Measurements from ENCODE around the gene STRIT1. TPM values are rescaled to one million over a fixed set of nuclear protein-coding genes. Genes with fewer than 3 reads are reported as not detected.

STRIT1 gene
- total RNA-seq, 2 experiments from 2014 or later = not detected

DNA sequence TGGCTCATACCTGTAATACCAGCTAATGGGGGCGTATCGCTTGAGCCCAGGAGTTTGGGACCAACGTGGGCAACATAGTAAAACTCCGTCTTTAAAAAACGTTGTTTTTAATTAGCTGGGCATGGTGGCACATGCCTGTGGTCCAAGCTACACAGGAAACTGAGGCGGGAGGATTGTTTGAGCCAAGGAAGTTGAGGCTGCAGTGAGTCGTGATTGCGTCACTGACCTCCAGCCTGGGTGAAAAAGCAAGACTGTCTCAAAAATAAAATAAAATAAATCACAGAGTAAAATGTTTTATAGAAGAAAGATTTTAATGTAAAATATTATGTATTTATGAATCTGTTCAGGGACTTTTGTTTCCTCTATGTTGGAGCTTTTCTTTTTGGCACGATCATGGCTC, 15.3 kb upstream of the STRIT1 start:
- Histone ChIP-seq H3K9me3 (ENCODE audit: low read length) (no peaks in the 10 kb centered on the region), H3K9me2 (ENCODE audit: insufficient read depth, low read length) (no peaks in the 10 kb centered on the region), H2AFZ (ENCODE audit: low read length) (no peak overlapping the region), H3K4me3 (ENCODE audit: low read depth, low read length, poor library complexity, severe bottlenecking) (no peak overlapping the region), H3K4me1 (ENCODE audit: insufficient read depth, low read length, poor library complexity, severe bottlenecking) (no peaks in the 10 kb centered on the region), H3K79me2 (ENCODE audit: insufficient read depth, low read depth, low read length) (no peaks in the 10 kb centered on the region), H3K4me2 (ENCODE audit: low read length) (no peak overlapping the region), H4K20me1 (ENCODE audit: insufficient read depth, low read length) (no peaks in the 10 kb centered on the region), H3K36me3 (ENCODE audit: insufficient read depth, low read length) (no peaks in the 10 kb centered on the region), H3K27ac (ENCODE audit: low read depth, low read length, poor library complexity, severe bottlenecking) (no peak overlapping the region)
- DNase-seq (ENCODE audit: low spot score) = no peak
- ChIA-PET POLR2A (interaction anchor here (0.7 kb wide), 1 partner anchor 962 kb away, joined by 3 read pairs; no protein-coding TSS in a partner anchor), CTCF (ENCODE audit: unreplicated experiment) (no interaction called here)
- TF ChIP-seq EZH2phosphoT487 (IDR thresholded peaks at IDR 0.05; ENCODE audit: borderline replicate concordance, low read depth, low read length) (no peak), CTCF (conservative IDR thresholded peaks at IDR 0.05; ENCODE audit: low read length) (no peak)
- BruUV-seq (replicated peaks) = no TSS peak
- intact Hi-C loops (cut with micrococcal nuclease; ENCODE audit: unreplicated experiment) = no loop called here

DNA sequence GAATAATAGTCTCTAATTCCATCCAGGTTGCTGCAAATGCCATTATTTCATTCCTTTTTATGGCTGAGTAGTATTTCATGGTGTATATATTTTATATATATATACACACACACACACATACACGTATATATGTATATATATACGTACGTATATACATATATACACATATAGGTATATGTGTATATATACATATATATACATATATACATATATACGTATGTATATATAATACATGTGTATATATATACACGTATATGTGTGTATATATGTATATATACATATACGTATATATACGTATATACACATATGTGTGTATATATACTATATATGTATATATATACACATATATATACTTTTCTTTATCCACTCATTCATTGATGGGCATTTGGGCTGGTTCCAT, 13.7 kb upstream of the STRIT1 start:
- Histone ChIP-seq H3K36me3 (ENCODE audit: insufficient read depth, low read length) (no peaks in the 10 kb centered on the region), H3K79me2 (ENCODE audit: insufficient read depth, low read depth, low read length) (no peaks in the 10 kb centered on the region), H2AFZ (ENCODE audit: low read length) (no peak overlapping the region), H3K9me2 (ENCODE audit: insufficient read depth, low read length) (no peaks in the 10 kb centered on the region), H3K9me3 (ENCODE audit: low read length) (no peaks in the 10 kb centered on the region), H3K4me3 (ENCODE audit: low read depth, low read length, poor library complexity, severe bottlenecking) (no peak overlapping the region), H4K20me1 (ENCODE audit: insufficient read depth, low read length) (no peaks in the 10 kb centered on the region), H3K4me2 (ENCODE audit: low read length) (no peak overlapping the region), H3K27ac (ENCODE audit: low read depth, low read length, poor library complexity, severe bottlenecking) (no peak overlapping the region), H3K4me1 (ENCODE audit: insufficient read depth, low read length, poor library complexity, severe bottlenecking) (no peaks in the 10 kb centered on the region)
- intact Hi-C loops (cut with micrococcal nuclease; ENCODE audit: unreplicated experiment) = no loop called here
- BruUV-seq (replicated peaks) = no TSS peak
- ChIA-PET POLR2A (no interaction called here), CTCF (ENCODE audit: unreplicated experiment) (no interaction called here)
- no peak for DNase-seq (ENCODE audit: low spot score)
- TF ChIP-seq EZH2phosphoT487 (IDR thresholded peaks at IDR 0.05; ENCODE audit: borderline replicate concordance, low read depth, low read length) (no peak), CTCF (conservative IDR thresholded peaks at IDR 0.05; ENCODE audit: low read length) (no peak)

DNA sequence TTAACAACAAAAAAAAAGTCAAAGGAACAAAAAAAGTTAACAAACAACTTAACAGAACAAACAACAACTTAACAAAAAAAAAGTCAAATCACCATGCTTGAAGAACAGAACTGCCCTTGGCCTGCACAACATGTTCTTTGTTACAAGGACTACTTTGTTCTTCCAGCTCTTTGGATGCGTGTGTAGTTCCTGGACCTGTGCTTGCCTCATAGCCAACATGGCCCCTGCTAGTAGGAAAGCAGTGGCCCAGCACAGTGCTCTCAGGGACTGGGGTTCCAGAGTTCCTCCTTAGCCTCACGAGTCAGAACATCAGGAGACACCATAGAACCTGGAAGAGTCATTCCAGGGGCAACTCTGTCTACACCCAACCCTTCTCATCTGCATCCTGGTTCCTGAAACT, 10.9 kb upstream of the STRIT1 start:
- Histone ChIP-seq H2AFZ (ENCODE audit: low read length) (peak overlapping the region; percentile 12; the same call in 1 of the 2 replicates), H3K4me1 (ENCODE audit: insufficient read depth, low read length, poor library complexity, severe bottlenecking) (peaks cover 4% of the 10 kb centered on the region), H3K4me3 (ENCODE audit: low read depth, low read length, poor library complexity, severe bottlenecking) (no peak overlapping the region), H3K9me2 (ENCODE audit: insufficient read depth, low read length) (no peaks in the 10 kb centered on the region), H3K36me3 (ENCODE audit: insufficient read depth, low read length) (no peaks in the 10 kb centered on the region), H3K4me2 (ENCODE audit: low read length) (no peak overlapping the region), H3K9me3 (ENCODE audit: low read length) (no peaks in the 10 kb centered on the region; the same call in 1 of the 2 replicates), H3K79me2 (ENCODE audit: insufficient read depth, low read depth, low read length) (no peaks in the 10 kb centered on the region), H3K27ac (ENCODE audit: low read depth, low read length, poor library complexity, severe bottlenecking) (no peak overlapping the region), H4K20me1 (ENCODE audit: insufficient read depth, low read length) (no peaks in the 10 kb centered on the region)
- no TSS peak for BruUV-seq (replicated peaks)
- ChIA-PET CTCF (ENCODE audit: unreplicated experiment) (no interaction called here), POLR2A (interaction anchor here (0.6 to 0.8 kb wide), 3 partner anchors 17 to 542 kb away, joined by 3 to 4 read pairs (median 4); no protein-coding TSS in a partner anchor)
- DNase-seq (ENCODE audit: low spot score) = no peak
- intact Hi-C loops (cut with micrococcal nuclease; ENCODE audit: unreplicated experiment) = no loop called here
- TF ChIP-seq CTCF (conservative IDR thresholded peaks at IDR 0.05; ENCODE audit: low read length) (no peak), EZH2phosphoT487 (IDR thresholded peaks at IDR 0.05; ENCODE audit: borderline replicate concordance, low read depth, low read length) (no peak)

All from OCI-LY7 (cell line).